Measurements from ENCODE around the gene MNT.

The MNT gene

DNA sequence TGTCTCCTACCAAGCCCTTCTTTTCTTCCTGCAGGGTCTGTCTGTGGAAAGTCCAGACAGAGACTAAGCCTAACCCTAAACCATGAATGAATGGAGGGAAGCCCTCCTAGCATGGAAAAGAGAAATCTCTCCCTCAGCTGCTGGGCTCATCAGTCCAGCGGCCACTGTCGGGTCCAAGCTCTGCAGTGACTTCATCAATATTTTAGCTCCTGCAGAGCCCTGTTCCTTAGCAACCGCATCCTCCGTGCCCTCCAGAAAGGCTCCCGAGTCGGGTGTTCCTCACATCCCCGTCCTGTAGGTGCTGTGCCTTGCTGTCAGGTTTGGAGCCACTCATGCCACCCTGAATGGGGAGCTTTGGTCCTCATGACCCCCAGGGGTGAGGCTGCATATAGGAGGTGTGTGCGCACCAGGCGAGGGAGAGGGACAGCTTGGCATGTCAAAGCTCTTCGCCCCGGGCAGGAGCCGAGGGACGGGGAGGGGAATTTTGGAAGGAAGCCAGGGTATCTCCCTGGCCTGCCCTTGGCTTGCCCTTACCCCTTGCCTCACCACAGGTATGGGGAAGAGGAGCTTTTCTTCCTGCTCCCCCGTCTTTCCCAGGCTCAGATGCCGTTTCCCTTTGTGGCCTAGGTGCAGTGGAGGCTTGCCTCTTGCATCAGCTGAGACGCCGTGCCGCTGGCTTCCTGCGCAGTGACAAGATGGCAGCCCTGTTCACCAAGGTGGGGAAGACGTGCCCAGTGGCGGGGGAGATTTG, 39.7 kb downstream of the MNT start:
- TF ChIP-seq, protein P1, sequence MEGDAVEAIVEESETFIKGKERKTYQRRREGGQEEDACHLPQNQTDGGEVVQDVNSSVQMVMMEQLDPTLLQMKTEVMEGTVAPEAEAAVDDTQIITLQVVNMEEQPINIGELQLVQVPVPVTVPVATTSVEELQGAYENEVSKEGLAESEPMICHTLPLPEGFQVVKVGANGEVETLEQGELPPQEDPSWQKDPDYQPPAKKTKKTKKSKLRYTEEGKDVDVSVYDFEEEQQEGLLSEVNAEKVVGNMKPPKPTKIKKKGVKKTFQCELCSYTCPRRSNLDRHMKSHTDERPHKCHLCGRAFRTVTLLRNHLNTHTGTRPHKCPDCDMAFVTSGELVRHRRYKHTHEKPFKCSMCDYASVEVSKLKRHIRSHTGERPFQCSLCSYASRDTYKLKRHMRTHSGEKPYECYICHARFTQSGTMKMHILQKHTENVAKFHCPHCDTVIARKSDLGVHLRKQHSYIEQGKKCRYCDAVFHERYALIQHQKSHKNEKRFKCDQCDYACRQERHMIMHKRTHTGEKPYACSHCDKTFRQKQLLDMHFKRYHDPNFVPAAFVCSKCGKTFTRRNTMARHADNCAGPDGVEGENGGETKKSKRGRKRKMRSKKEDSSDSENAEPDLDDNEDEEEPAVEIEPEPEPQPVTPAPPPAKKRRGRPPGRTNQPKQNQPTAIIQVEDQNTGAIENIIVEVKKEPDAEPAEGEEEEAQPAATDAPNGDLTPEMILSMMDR (IDR thresholded peaks at IDR 0.05; ENCODE audit: low read depth, low read length, missing control alignments) = no peak
- no peak overlapping the region for H3K4me3 ChIP-seq (replicated peaks; ENCODE audit: low read depth, low read length)
- no peak for DNase-seq (ENCODE audit: extremely low read depth, low read depth)

DNA sequence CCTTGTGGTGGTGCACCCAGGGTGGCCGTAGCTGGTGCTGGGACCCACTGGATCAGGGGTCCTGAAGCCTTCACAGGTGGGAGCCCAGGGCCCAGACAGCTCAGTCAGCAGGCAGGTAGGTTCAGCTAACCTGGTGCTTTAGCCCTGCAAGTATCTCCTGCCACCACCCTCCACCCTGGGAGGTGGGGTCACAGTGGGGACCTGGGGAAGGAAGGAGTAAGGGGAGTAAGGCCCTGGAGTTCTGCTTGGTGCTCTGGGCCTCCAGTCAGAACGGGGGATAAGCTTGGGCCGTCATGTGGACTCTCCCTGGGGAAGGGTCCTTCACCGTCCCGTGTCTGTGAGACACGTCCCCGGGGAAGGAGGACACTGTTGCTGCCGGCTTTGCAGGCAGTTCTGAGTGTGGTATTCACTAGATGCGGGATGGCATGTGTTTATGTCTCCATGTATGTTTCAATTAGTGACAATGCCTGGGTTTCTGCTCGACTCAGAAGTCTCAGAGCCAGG, 42.9 kb downstream of the MNT start:
- DNase-seq (ENCODE audit: extremely low read depth, low read depth) = no peak
- TF ChIP-seq, protein P1 (IDR thresholded peaks at IDR 0.05; ENCODE audit: low read depth, low read length, missing control alignments) = no peak

DNA sequence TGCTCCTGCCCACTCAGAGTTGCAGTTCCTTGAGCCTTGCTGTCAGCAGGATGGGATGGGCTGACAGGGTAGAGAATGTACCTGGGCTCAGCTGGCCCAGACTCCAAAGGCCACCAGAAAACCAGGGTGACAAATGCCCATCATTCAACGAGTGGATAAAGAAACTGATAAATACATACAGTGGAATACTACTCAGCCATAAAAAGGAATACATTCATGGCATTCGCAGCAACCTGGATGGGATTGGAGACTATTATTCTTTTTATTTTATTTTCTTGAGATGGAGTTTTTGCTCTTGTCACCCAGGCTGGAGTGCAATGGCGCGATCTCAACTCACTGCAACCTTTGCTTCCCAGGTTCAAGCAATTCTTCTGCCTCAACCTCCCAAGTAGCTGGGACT, 43.6 kb downstream of the MNT start:
- TF ChIP-seq, protein P1 (IDR thresholded peaks at IDR 0.05; ENCODE audit: low read depth, low read length, missing control alignments) = no peak
- no peak for DNase-seq (ENCODE audit: extremely low read depth, low read depth)

More for the DNA sequence above, 42.9 kb downstream of the MNT start:
- H3K4me3 ChIP-seq (replicated peaks; ENCODE audit: low read depth, low read length) = no peak overlapping the region

DNA sequence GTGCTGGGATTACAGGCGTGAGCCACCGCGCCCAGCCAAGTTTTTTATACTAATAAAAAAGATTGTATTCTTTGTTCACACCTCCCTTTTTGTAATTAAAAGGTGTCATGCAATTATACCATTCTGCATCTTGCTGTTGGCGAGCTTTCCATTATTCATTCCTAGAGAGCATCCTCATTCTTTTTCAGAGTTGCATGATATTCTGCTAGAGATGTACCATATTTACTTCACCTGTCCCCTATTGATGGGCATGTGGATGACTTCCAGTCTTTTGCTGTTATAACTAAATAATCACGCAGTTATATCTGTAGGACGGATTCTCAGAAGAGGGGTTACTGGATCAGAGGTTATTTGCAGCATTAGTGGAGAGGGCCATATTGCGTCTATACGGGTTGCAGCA, 46.5 kb downstream of the MNT start:
- no peak for DNase-seq (ENCODE audit: extremely low read depth, low read depth)
- H3K4me3 ChIP-seq (replicated peaks; ENCODE audit: low read depth, low read length) = no peak overlapping the region
- TF ChIP-seq, protein P1 (IDR thresholded peaks at IDR 0.05; ENCODE audit: low read depth, low read length, missing control alignments) = no peak

More for the DNA sequence above, 43.6 kb downstream of the MNT start:
- no peak overlapping the region for H3K4me3 ChIP-seq (replicated peaks; ENCODE audit: low read depth, low read length)

DNA sequence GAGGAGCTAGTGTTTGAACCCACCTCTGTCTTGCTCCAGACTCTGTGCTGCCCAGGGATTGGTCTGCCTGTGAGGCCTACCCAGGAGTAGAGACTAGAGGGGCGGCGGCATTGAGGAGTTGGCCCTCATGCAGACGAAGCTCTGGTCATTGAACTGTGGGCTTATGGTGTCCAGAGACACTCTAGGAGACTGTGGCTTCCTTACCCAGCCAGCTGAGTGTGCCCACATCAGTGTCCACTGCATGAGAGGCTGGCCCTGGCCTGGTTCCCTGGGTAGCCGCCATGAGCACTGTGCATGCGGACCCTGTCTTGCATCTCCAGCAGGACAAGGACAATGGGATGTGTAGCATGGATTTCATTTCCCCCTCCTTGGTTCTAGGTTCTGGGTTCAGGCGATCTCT, 49.6 kb downstream of the MNT start:
- no peak overlapping the region for H3K4me3 ChIP-seq (replicated peaks; ENCODE audit: low read depth, low read length)
- TF ChIP-seq, protein P1 (IDR thresholded peaks at IDR 0.05; ENCODE audit: low read depth, low read length, missing control alignments) = no peak
- DNase-seq (ENCODE audit: extremely low read depth, low read depth) = no peak

DNA sequence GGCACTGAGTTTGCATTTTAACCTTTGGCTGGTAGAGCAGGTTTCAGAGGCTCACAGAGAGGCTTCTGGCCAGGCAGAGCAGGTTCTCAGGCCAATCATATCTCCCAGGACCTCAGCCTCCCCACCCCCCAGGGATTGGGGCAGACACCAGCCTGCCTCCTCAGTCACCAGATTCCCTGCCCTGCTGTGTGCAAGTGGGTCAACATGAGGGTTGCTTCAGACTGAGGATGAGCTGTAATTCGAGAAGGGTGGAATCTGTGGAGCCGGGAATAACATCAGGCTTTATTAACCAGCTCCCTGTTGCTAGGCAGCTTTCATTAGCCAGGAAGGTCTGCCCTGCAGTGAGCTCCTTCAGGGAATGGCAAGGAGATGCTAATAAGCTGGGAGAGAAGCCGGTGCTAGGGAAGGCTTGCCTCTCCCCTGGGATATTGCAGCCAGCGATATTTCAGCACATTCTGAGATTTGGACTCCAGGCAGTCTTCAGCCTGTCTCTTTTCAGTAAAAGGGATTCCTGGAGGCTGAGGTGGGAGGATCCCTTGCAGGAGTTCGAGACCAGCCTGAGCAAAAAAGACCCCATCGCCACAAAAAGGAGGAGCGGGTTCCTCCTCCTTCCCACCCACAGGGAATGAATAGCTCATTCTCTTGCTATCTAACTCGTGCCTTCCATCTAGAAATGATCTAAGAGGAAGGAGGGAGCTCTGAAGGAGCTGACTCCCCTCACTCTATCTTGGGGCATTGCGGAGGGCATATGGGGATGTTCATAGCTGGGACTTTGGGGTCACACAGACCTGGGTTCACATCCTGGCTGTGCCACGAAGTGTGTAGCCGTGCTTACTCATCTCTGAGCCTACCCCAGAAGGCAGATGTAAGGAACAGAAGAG, 52.8 kb downstream of the MNT start:
- no peak overlapping the region for H3K4me3 ChIP-seq (replicated peaks; ENCODE audit: low read depth, low read length)
- peak; percentile 93 for DNase-seq (ENCODE audit: extremely low read depth, low read depth)
- TF ChIP-seq, protein P1 (IDR thresholded peaks at IDR 0.05; ENCODE audit: low read depth, low read length, missing control alignments) = no peak

All from HFF-Myc (cell line).